Testis (tissue), 2 donors: ENCODE results near the gene CREG2.

Experiments
- POLR2A ChIP-seq: fragments of 450-650 bp; IDR thresholded peaks from one replicate; pipeline ENCODE4 v1.6.1; 2017; ENCODE audit warnings: antibody characterized with exemption, mild to moderate bottlenecking, moderate library complexity
- TF ChIP-seq, protein P1 (sequence below), 3 experiments: fragments of 450-650 bp in 2 of 3; fragments of 200-600 bp in 1 of 3; sonication (generic) in 1 of 3; IDR thresholded peaks; one replicate each; pipeline ENCODE4 v1.5.1; 2016 to 2019; ENCODE audit warnings: antibody characterized with exemption in 3 of 3, mild to moderate bottlenecking in 2 of 3, moderate library complexity in 1 of 3

DNA sequence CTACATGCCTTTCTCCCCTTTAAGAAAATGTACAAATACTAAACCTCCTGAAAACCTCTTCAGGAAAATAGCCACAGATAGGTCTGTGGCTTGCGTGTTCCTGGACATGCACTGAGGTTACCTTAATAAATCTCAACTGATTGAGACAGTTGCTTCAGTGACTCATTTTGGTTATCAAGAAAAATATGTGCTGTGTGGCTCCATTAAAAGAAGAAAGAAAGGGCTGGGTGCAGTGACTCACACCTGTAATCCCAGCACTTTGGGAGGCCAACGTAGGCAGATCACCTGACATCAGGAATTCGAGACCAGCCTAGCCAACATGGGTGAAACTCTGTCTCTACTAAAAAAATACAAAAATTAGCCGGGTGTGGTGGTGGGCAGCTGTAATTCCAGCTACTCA, 27.1 kb downstream of the CREG2 start:
- TF ChIP-seq, protein P1, sequence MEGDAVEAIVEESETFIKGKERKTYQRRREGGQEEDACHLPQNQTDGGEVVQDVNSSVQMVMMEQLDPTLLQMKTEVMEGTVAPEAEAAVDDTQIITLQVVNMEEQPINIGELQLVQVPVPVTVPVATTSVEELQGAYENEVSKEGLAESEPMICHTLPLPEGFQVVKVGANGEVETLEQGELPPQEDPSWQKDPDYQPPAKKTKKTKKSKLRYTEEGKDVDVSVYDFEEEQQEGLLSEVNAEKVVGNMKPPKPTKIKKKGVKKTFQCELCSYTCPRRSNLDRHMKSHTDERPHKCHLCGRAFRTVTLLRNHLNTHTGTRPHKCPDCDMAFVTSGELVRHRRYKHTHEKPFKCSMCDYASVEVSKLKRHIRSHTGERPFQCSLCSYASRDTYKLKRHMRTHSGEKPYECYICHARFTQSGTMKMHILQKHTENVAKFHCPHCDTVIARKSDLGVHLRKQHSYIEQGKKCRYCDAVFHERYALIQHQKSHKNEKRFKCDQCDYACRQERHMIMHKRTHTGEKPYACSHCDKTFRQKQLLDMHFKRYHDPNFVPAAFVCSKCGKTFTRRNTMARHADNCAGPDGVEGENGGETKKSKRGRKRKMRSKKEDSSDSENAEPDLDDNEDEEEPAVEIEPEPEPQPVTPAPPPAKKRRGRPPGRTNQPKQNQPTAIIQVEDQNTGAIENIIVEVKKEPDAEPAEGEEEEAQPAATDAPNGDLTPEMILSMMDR (IDR thresholded peaks at IDR 0.05) = no peak
- TF ChIP-seq POLR2A = no peak
